GM19372 (cell line): Measurements from ENCODE around the gene CTIF.
A peak's percentile ranks its signal among the peaks of the same experiment; 100 is the strongest.

Experiments
- ATAC-seq: cut with Tn5 transposase; IDR thresholded peaks from one replicate; pipeline ENCODE4 v1.9.1; 2021; ENCODE audit warnings: mild to moderate bottlenecking, low read depth, moderate library complexity; ENCODE audit not compliant: unreplicated experiment

CTIF gene

GRCh38 chr18:48531908-48532307 is 6.9 kb upstream of the CTIF start:
- ATAC-seq, result no peak

- ATAC-seq, result no peak
Observed at GRCh38 chr18:48533340-48534070, 5.3 kb upstream of the CTIF start.

GRCh38 chr18:48534364-48534763 is 4.5 kb upstream of the CTIF start:
- ATAC-seq, result no peak

- no peak for ATAC-seq
Observed at GRCh38 chr18:48535956-48536355, 2.9 kb upstream of the CTIF start.

- ATAC-seq, result no peak
Observed at GRCh38 chr18:48536516-48536915, 2.3 kb upstream of the CTIF start.

- no peak for ATAC-seq
Observed at GRCh38 chr18:48539406-48540250, 797 bp downstream of the CTIF start.

- ATAC-seq, result peak; percentile 44
Observed at GRCh38 chr18:48540251-48541025, 1.6 kb downstream of the CTIF start.

GRCh38 chr18:48541026-48541746 is 2.4 kb downstream of the CTIF start:
- peak; percentile 42 for ATAC-seq

GRCh38 chr18:48541747-48542400 is 3.0 kb downstream of the CTIF start:
- ATAC-seq, result no peak

GRCh38 chr18:48542513-48543181 is 3.8 kb downstream of the CTIF start:
- no peak for ATAC-seq

GRCh38 chr18:48543228-48543627 is 4.4 kb downstream of the CTIF start:
- ATAC-seq, result no peak

- no peak for ATAC-seq
Observed at GRCh38 chr18:48544116-48544515, 5.3 kb downstream of the CTIF start.

- ATAC-seq, result no peak
Observed at GRCh38 chr18:48544661-48545415, 6.0 kb downstream of the CTIF start.

GRCh38 chr18:48545757-48546321 is 7.0 kb downstream of the CTIF start:
- no peak for ATAC-seq

GRCh38 chr18:48546396-48546795 is 7.6 kb downstream of the CTIF start:
- no peak for ATAC-seq

- no peak for ATAC-seq
Observed at GRCh38 chr18:48547531-48547981, 8.7 kb downstream of the CTIF start.

- ATAC-seq, result no peak
Observed at GRCh38 chr18:48548011-48548771, 9.4 kb downstream of the CTIF start.

GRCh38 chr18:48548921-48549320 is 10.1 kb downstream of the CTIF start:
- ATAC-seq, result no peak
